Measurements from ENCODE around the gene KANK4.

The KANK4 gene

GRCh38 chr1:62362061-62362917 lies 43.1 kb upstream of the KANK4 start:
- TF ChIP-seq FOXA1 (IDR thresholded peaks at IDR 0.05) (no peak), LEF1 (IDR thresholded peaks at IDR 0.05; ENCODE audit: borderline replicate concordance) (no peak), ARNT (IDR thresholded peaks at IDR 0.05) (no peak), ELF4 (IDR thresholded peaks at IDR 0.05) (no peak), SUZ12 (IDR thresholded peaks at IDR 0.05) (no peak), TARDBP (IDR thresholded peaks at IDR 0.05) (no peak), ZNF384 (IDR thresholded peaks at IDR 0.05) (no peak), FOXM1 (IDR thresholded peaks at IDR 0.05; ENCODE audit: borderline replicate concordance) (no peak), HDGF (IDR thresholded peaks at IDR 0.05; ENCODE audit: borderline replicate concordance) (no peak), CTBP1 (IDR thresholded peaks at IDR 0.05; ENCODE audit: borderline replicate concordance) (no peak), L3MBTL2 (conservative IDR thresholded peaks at IDR 0.05) (no peak), NFRKB (IDR thresholded peaks at IDR 0.05) (no peak), BHLHE40 (IDR thresholded peaks at IDR 0.05; ENCODE audit: borderline replicate concordance) (no peak), FOXK2 (IDR thresholded peaks at IDR 0.05) (no peak), PKNOX1 (IDR thresholded peaks at IDR 0.05) (no peak)
- POLR2A ChIA-PET = no interaction called here
- CTCF ChIA-PET = no interaction called here
- DNase-seq (ENCODE audit: extremely low spot score) = no peak

- CTCF ChIA-PET = no interaction called here
- DNase-seq (ENCODE audit: extremely low spot score) = no peak
- TF ChIP-seq NFRKB (IDR thresholded peaks at IDR 0.05) (no peak), PKNOX1 (IDR thresholded peaks at IDR 0.05) (no peak)
- POLR2A ChIA-PET = no interaction called here
These were observed 42.2 kb upstream of the KANK4 start for GRCh38 chr1:62361431-62361830.

GRCh38 chr1:62358665-62359373 lies 39.6 kb upstream of the KANK4 start:
- no peak for DNase-seq (ENCODE audit: extremely low spot score)
- POLR2A ChIA-PET = no interaction called here
- CTCF ChIA-PET = no interaction called here
- TF ChIP-seq ARNT (IDR thresholded peaks at IDR 0.05) (no peak), L3MBTL2 (conservative IDR thresholded peaks at IDR 0.05) (peak; percentile 45; the same call in 1 of the 2 replicates), SUZ12 (IDR thresholded peaks at IDR 0.05) (no peak), TARDBP (IDR thresholded peaks at IDR 0.05) (no peak), PKNOX1 (IDR thresholded peaks at IDR 0.05) (peak; percentile 87), SP1 (IDR thresholded peaks at IDR 0.05) (no peak), ZNF384 (IDR thresholded peaks at IDR 0.05) (no peak)

GRCh38 chr1:62357916-62358315 lies 38.7 kb upstream of the KANK4 start:
- no peak for TF ChIP-seq HDGF (IDR thresholded peaks at IDR 0.05; ENCODE audit: borderline replicate concordance)
- no peak for TF ChIP-seq TARDBP (IDR thresholded peaks at IDR 0.05)
- TF ChIP-seq CTBP1 (IDR thresholded peaks at IDR 0.05; ENCODE audit: borderline replicate concordance) = no peak
- TF ChIP-seq FOXK2 (IDR thresholded peaks at IDR 0.05) = no peak
- no peak for TF ChIP-seq SUZ12 (IDR thresholded peaks at IDR 0.05)
- no peak for TF ChIP-seq SP1 (IDR thresholded peaks at IDR 0.05)
- TF ChIP-seq PKNOX1 (IDR thresholded peaks at IDR 0.05) = no peak
- no peak for TF ChIP-seq ELF4 (IDR thresholded peaks at IDR 0.05)
- no peak for TF ChIP-seq LEF1 (IDR thresholded peaks at IDR 0.05; ENCODE audit: borderline replicate concordance)
- no peak for TF ChIP-seq ZNF384 (IDR thresholded peaks at IDR 0.05)
- no peak for TF ChIP-seq BHLHE40 (IDR thresholded peaks at IDR 0.05; ENCODE audit: borderline replicate concordance)
- no peak for TF ChIP-seq FOXA1 (IDR thresholded peaks at IDR 0.05)
- TF ChIP-seq FOXM1 (IDR thresholded peaks at IDR 0.05; ENCODE audit: borderline replicate concordance) = no peak
- TF ChIP-seq L3MBTL2 (conservative IDR thresholded peaks at IDR 0.05) = no peak
- TF ChIP-seq ARNT (IDR thresholded peaks at IDR 0.05) = no peak
- no peak for TF ChIP-seq NFRKB (IDR thresholded peaks at IDR 0.05)
- CTCF ChIA-PET = no interaction called here
- POLR2A ChIA-PET = no interaction called here
- no peak for DNase-seq (ENCODE audit: extremely low spot score)

- peak; percentile 56 for DNase-seq (ENCODE audit: extremely low spot score)
- no peak for TF ChIP-seq CTBP1 (IDR thresholded peaks at IDR 0.05; ENCODE audit: borderline replicate concordance)
- no peak for TF ChIP-seq ARNT (IDR thresholded peaks at IDR 0.05)
- no peak for TF ChIP-seq ZNF384 (IDR thresholded peaks at IDR 0.05)
- no peak for TF ChIP-seq TARDBP (IDR thresholded peaks at IDR 0.05)
- TF ChIP-seq L3MBTL2 (conservative IDR thresholded peaks at IDR 0.05) = no peak
- TF ChIP-seq SP1 (IDR thresholded peaks at IDR 0.05) = no peak
- TF ChIP-seq NFRKB (IDR thresholded peaks at IDR 0.05) = no peak
- ChIA-PET POLR2A (no interaction called here), CTCF (no interaction called here)
These were observed 37.1 kb upstream of the KANK4 start for GRCh38 chr1:62356257-62356835.

Measured in HEK293T (cell line).